Liver (tissue), 3 donors: ENCODE measurements around the gene PRND.

ENCODE experiments used
- CTCF ChIP-seq: fragments of 150-350 bp; IDR thresholded peaks from 2 replicates; pipeline ENCODE4 v1.5.1; 2017; ENCODE audit warnings: improper control_type of control experiment, low read depth, low read length; ENCODE audit not compliant: missing input control
- GABPA ChIP-seq, 2 donors: IDR thresholded peaks in 1 of 2; conservative IDR thresholded peaks in 1 of 2; 2 replicates each; pipeline ENCODE4 v1.6.1; 2016; ENCODE audit warnings: antibody characterized with exemption in 2 of 2, mild to moderate bottlenecking in 1 of 2, moderate library complexity in 1 of 2
- JUND ChIP-seq, 2 donors: IDR thresholded peaks; 2 replicates each; pipeline ENCODE4 v1.6.1; 2016; ENCODE audit warnings: antibody characterized with exemption in 2 of 2
- TF ChIP-seq, protein P1 (sequence below): IDR thresholded peaks from 2 replicates; pipeline ENCODE4 v1.6.1; 2016; ENCODE audit warnings: antibody characterized with exemption
- TF ChIP-seq, protein P2 (sequence below): IDR thresholded peaks from 2 replicates; pipeline ENCODE4 v1.6.1; 2016; ENCODE audit warnings: antibody characterized with exemption, mild to moderate bottlenecking
- donor health status: healthy.
- donor health status: healthy.

- TF ChIP-seq CTCF (no peak), GABPA (IDR thresholded peaks at IDR 0.05 in 1 of 2, conservative IDR thresholded peaks at IDR 0.05 in 1 of 2) (no peak), JUND (IDR thresholded peaks at IDR 0.05) (no peak)
- TF ChIP-seq, protein P1, sequence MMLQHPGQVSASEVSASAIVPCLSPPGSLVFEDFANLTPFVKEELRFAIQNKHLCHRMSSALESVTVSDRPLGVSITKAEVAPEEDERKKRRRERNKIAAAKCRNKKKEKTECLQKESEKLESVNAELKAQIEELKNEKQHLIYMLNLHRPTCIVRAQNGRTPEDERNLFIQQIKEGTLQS, result no peak
- TF ChIP-seq, protein P2, sequence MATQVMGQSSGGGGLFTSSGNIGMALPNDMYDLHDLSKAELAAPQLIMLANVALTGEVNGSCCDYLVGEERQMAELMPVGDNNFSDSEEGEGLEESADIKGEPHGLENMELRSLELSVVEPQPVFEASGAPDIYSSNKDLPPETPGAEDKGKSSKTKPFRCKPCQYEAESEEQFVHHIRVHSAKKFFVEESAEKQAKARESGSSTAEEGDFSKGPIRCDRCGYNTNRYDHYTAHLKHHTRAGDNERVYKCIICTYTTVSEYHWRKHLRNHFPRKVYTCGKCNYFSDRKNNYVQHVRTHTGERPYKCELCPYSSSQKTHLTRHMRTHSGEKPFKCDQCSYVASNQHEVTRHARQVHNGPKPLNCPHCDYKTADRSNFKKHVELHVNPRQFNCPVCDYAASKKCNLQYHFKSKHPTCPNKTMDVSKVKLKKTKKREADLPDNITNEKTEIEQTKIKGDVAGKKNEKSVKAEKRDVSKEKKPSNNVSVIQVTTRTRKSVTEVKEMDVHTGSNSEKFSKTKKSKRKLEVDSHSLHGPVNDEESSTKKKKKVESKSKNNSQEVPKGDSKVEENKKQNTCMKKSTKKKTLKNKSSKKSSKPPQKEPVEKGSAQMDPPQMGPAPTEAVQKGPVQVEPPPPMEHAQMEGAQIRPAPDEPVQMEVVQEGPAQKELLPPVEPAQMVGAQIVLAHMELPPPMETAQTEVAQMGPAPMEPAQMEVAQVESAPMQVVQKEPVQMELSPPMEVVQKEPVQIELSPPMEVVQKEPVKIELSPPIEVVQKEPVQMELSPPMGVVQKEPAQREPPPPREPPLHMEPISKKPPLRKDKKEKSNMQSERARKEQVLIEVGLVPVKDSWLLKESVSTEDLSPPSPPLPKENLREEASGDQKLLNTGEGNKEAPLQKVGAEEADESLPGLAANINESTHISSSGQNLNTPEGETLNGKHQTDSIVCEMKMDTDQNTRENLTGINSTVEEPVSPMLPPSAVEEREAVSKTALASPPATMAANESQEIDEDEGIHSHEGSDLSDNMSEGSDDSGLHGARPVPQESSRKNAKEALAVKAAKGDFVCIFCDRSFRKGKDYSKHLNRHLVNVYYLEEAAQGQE, result no peak
These were observed 3.7 kb upstream of the PRND start for GRCh38 chr20:4717816-4718570.
